GM23338 (cell line): ENCODE results near the gene PLXNC1. TPM values are rescaled to one million over a fixed set of nuclear protein-coding genes. Genes with fewer than 3 reads are reported as not detected.
"Not testable (repeated sequence)": the region's sequence is repeated elsewhere in the genome, so short reads cannot be mapped to it uniquely, and the experiment has no call there.

Source experiments
- ATAC-seq: fragments of 200-7000 bp; cut with Tn5 transposase; 3 replicates; pipeline ENCODE4 v1.9.1; 2020
- DNase-seq: peaks from one replicate; pipeline ENCODE4 v3.0.0-alpha.2; 2015; ENCODE audit warnings: low spot score
- H2AFZ ChIP-seq: fragments of 200-600 bp; sonication (generic); 2 replicates; pipeline ENCODE4 v1.8.0; 2016; ENCODE audit warnings: antibody characterized with exemption, mild to moderate bottlenecking, moderate library complexity
- H3F3A ChIP-seq: fragments of 200-600 bp; sonication (generic); replicated peaks from 2 replicates; pipeline ENCODE4 v1.8.0; 2017; ENCODE audit warnings: antibody characterized with exemption, mixed run types, low read depth
- H3K27ac ChIP-seq: fragments of 200-600 bp; sonication (generic); 2 replicates; pipeline ENCODE4 v1.6.1; 2016; ENCODE audit warnings: low read depth
- H3K27me3 ChIP-seq: fragments of 200-600 bp; sonication (generic); 2 replicates; pipeline ENCODE4 v1.8.0; 2016; ENCODE audit warnings: mild to moderate bottlenecking, mixed run types, moderate library complexity; ENCODE audit not compliant: insufficient read depth
- H3K36me3 ChIP-seq: fragments of 200-600 bp; sonication (generic); 2 replicates; pipeline ENCODE4 v1.8.0; 2016; ENCODE audit warnings: mild to moderate bottlenecking; ENCODE audit not compliant: insufficient read depth
- H3K4me1 ChIP-seq: fragments of 200-600 bp; sonication (generic); 2 replicates; pipeline ENCODE4 v1.8.0; 2016; ENCODE audit warnings: mild to moderate bottlenecking, moderate library complexity; ENCODE audit not compliant: insufficient read depth
- H3K4me2 ChIP-seq: fragments of 200-600 bp; sonication (generic); 2 replicates; pipeline ENCODE4 v1.7.1; 2017; ENCODE audit warnings: mixed run types
- H3K4me3 ChIP-seq: fragments of 200-600 bp; sonication (generic); 2 replicates; pipeline ENCODE4 v1.6.1; 2016; ENCODE audit warnings: mixed run types
- H3K79me2 ChIP-seq: fragments of 200-600 bp; sonication (generic); replicated peaks from 2 replicates; pipeline ENCODE4 v1.8.0; 2017; ENCODE audit warnings: mild to moderate bottlenecking; ENCODE audit not compliant: insufficient read depth
- H3K9me2 ChIP-seq: fragments of 200-600 bp; sonication (generic); 2 replicates; pipeline ENCODE4 v1.8.0; 2017; ENCODE audit not compliant: insufficient read depth
- H4K20me1 ChIP-seq: fragments of 200-600 bp; sonication (generic); replicated peaks from 2 replicates; pipeline ENCODE4 v1.8.0; 2017; ENCODE audit warnings: mild to moderate bottlenecking; ENCODE audit not compliant: insufficient read depth
- H3K27ac Mint-ChIP-seq: 2 replicates; pipeline ENCODE4 v1.8.0; 2020; ENCODE audit warnings: inconsistent platforms, mild to moderate bottlenecking, moderate library complexity, mixed read lengths
- H3K27me3 Mint-ChIP-seq: 3 replicates; pipeline ENCODE4 v1.8.0; 2022; ENCODE audit warnings: low read depth, mild to moderate bottlenecking, moderate library complexity, mixed read lengths, inconsistent platforms; ENCODE audit not compliant: insufficient read depth, poor library complexity
- H3K36me3 Mint-ChIP-seq: 3 replicates; pipeline ENCODE4 v1.8.0; 2021; ENCODE audit warnings: low read depth, mild to moderate bottlenecking, inconsistent platforms, moderate library complexity, mixed read lengths
- H3K4me1 Mint-ChIP-seq: 3 replicates; pipeline ENCODE4 v1.8.0; 2020; ENCODE audit warnings: mild to moderate bottlenecking, inconsistent platforms, mixed read lengths
- H3K4me3 Mint-ChIP-seq: 3 replicates; pipeline ENCODE4 v1.8.0; 2021; ENCODE audit warnings: moderate library complexity, mild to moderate bottlenecking, inconsistent platforms, mixed read lengths
- H3K9me3 Mint-ChIP-seq: 3 replicates; pipeline ENCODE4 v1.8.0; 2020; ENCODE audit warnings: moderate library complexity, mild to moderate bottlenecking, inconsistent platforms, mixed read lengths
- CREB1 ChIP-seq: fragments of 250-450 bp; sonication (Bioruptor Pico); IDR thresholded peaks from 2 replicates; pipeline ENCODE4 v1.5.0; 2020; ENCODE audit warnings: low read depth, mild to moderate bottlenecking, moderate library complexity
- EZH2 ChIP-seq: fragments of 200-600 bp; sonication (generic); IDR thresholded peaks from one replicate; pipeline ENCODE4 v1.8.0; 2017; ENCODE audit warnings: antibody characterized with exemption, mild to moderate bottlenecking, low read depth; ENCODE audit not compliant: unreplicated experiment
- EZH2phosphoT487 ChIP-seq: fragments of 200-600 bp; sonication (generic); IDR thresholded peaks from one replicate; pipeline ENCODE4 v1.8.1; 2018; ENCODE audit warnings: antibody characterized with exemption; ENCODE audit not compliant: unreplicated experiment
- JUNB ChIP-seq: IDR thresholded peaks from one replicate; pipeline ENCODE4 v1.6.1; 2016; ENCODE audit warnings: antibody characterized with exemption; ENCODE audit not compliant: unreplicated experiment
- NANOG ChIP-seq: IDR thresholded peaks from 2 replicates; pipeline ENCODE4 v1.6.1; 2016; ENCODE audit warnings: antibody characterized with exemption, borderline replicate concordance
- POLR2AphosphoS5 ChIP-seq: IDR thresholded peaks from 2 replicates; pipeline ENCODE4 v1.6.1; 2016; ENCODE audit warnings: antibody characterized with exemption, low read depth
- STAT1 ChIP-seq: IDR thresholded peaks from one replicate; pipeline ENCODE4 v1.6.1; 2016; ENCODE audit warnings: antibody characterized with exemption; ENCODE audit not compliant: unreplicated experiment
- ZNF114 ChIP-seq: fragments of 250-450 bp; sonication (Bioruptor Pico); IDR thresholded peaks from 2 replicates; pipeline ENCODE4 v1.5.0; 2020; ENCODE audit warnings: mild to moderate bottlenecking, moderate library complexity
- ZNF331 ChIP-seq: fragments of 250-450 bp; sonication (Bioruptor Pico); IDR thresholded peaks from 2 replicates; pipeline ENCODE4 v1.5.0; 2020; ENCODE audit warnings: low read depth, mild to moderate bottlenecking, moderate library complexity
- ZNF462 ChIP-seq: fragments of 250-450 bp; sonication (Bioruptor Pico); IDR thresholded peaks from 2 replicates; pipeline ENCODE4 v1.5.0; 2020; ENCODE audit warnings: mild to moderate bottlenecking, moderate library complexity
- polyA plus RNA-seq: library from polyadenylated mRNA; unstranded; fragments of >200 nt; fragmentation: Nextera tagmentation; extraction: Ambion mirVana; gene quantifications from 2 replicates; pipeline ENCODE4 v1.2.1, GENCODE V29; 2016
- total RNA-seq: library from RNA; depleted of rRNA; stranded (reverse); fragments of >200 nt; shearing (Covaris generic); gene quantifications from 2 replicates; pipeline ENCODE4 v1.2.3, GENCODE V29; 2014
- TF ChIP-seq, protein P1 (sequence below): IDR thresholded peaks from 2 replicates; pipeline ENCODE4 v1.6.1; 2016; ENCODE audit warnings: antibody characterized with exemption

The PLXNC1 gene
- total and polyA plus RNA-seq, 2 experiments from 2014 or later = 1.9 to 6.5 TPM

- H3K4me1 ChIP-seq, H3K4me2 ChIP-seq, H3K27ac Mint-ChIP-seq, H3K4me1 Mint-ChIP-seq, H3F3A ChIP-seq, H2AFZ ChIP-seq, H3K79me2 ChIP-seq, H3K27me3 ChIP-seq, ATAC-seq, H3K9me2 ChIP-seq, H4K20me1 ChIP-seq, H3K27me3 Mint-ChIP-seq, DNase-seq, H3K27ac ChIP-seq, H3K4me3 Mint-ChIP-seq, H3K4me3 ChIP-seq: not testable (repeated sequence)
- H3K36me3 Mint-ChIP-seq = peaks cover 51% of the 10 kb centered on the region
- H3K36me3 ChIP-seq = peaks cover 24% of the 10 kb centered on the region
- H3K9me3 Mint-ChIP-seq = peaks cover 50% of the 10 kb centered on the region
Observed at GRCh38 chr12:94316600-94316999, 168.2 kb downstream of the PLXNC1 start.

GRCh38 chr12:94318181-94318580, 169.8 kb downstream of the PLXNC1 start:
- Histone ChIP-seq H3K4me2 (no peak overlapping the region), H3K27me3 (no peaks in the 10 kb centered on the region), H3K79me2 (no peaks in the 10 kb centered on the region), H3K4me3 (no peak overlapping the region), H3K4me1 (no peaks in the 10 kb centered on the region), H4K20me1 (no peaks in the 10 kb centered on the region), H2AFZ (no peak overlapping the region), H3F3A (no peaks in the 10 kb centered on the region), H3K36me3 (peaks cover 30% of the 10 kb centered on the region), H3K27ac (no peak overlapping the region), H3K9me2 (0 out of 2 replicates have a peak, but pooled peaks cover 5% of the 10 kb centered on the region)
- peaks cover 4% of the 10 kb centered on the region for H3K27me3 Mint-ChIP-seq
- DNase-seq (no peak), ATAC-seq (no peak)
- H3K9me3 Mint-ChIP-seq = peaks cover 53% of the 10 kb centered on the region
- TF ChIP-seq POLR2AphosphoS5 = no peak
- no peaks in the 10 kb centered on the region for H3K4me1 Mint-ChIP-seq
- H3K36me3 Mint-ChIP-seq = peaks cover 67% of the 10 kb centered on the region
- H3K27ac Mint-ChIP-seq = no peak overlapping the region
- H3K4me3 Mint-ChIP-seq = no peak overlapping the region

- H3K36me3 Mint-ChIP-seq = peaks cover 83% of the 10 kb centered on the region
- Histone ChIP-seq H3K79me2 (no peaks in the 10 kb centered on the region), H3K9me2 (0 out of 2 replicates have a peak, but pooled peaks cover 5% of the 10 kb centered on the region), H3K4me3 (no peak overlapping the region), H3K36me3 (peaks cover 37% of the 10 kb centered on the region), H3K27ac (no peak overlapping the region), H3K27me3 (no peaks in the 10 kb centered on the region), H3K4me2 (no peak overlapping the region), H2AFZ (no peak overlapping the region), H3K4me1 (no peaks in the 10 kb centered on the region), H4K20me1 (no peaks in the 10 kb centered on the region), H3F3A (no peaks in the 10 kb centered on the region)
- H3K27me3 Mint-ChIP-seq = peaks cover 7% of the 10 kb centered on the region
- no peak for ATAC-seq
- H3K4me3 Mint-ChIP-seq = no peak overlapping the region
- DNase-seq = no peak
- no peaks in the 10 kb centered on the region for H3K4me1 Mint-ChIP-seq
- no peak overlapping the region for H3K27ac Mint-ChIP-seq
- H3K9me3 Mint-ChIP-seq = peaks cover 58% of the 10 kb centered on the region
- no peak for TF ChIP-seq EZH2phosphoT487
- no peak for TF ChIP-seq CREB1 (CRISPR knock-in tag)
- TF ChIP-seq, protein P1, sequence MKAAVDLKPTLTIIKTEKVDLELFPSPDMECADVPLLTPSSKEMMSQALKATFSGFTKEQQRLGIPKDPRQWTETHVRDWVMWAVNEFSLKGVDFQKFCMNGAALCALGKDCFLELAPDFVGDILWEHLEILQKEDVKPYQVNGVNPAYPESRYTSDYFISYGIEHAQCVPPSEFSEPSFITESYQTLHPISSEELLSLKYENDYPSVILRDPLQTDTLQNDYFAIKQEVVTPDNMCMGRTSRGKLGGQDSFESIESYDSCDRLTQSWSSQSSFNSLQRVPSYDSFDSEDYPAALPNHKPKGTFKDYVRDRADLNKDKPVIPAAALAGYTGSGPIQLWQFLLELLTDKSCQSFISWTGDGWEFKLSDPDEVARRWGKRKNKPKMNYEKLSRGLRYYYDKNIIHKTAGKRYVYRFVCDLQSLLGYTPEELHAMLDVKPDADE = no peak
- TF ChIP-seq JUNB = no peak
- TF ChIP-seq STAT1 = no peak
- TF ChIP-seq ZNF114 (CRISPR knock-in tag) = no peak
- no peak for TF ChIP-seq POLR2AphosphoS5
- TF ChIP-seq NANOG = no peak
- TF ChIP-seq ZNF462 (CRISPR knock-in tag) = no peak
- no peak for TF ChIP-seq ZNF331 (CRISPR knock-in tag)
- TF ChIP-seq EZH2 = no peak
Observed at GRCh38 chr12:94320109-94320508, 171.7 kb downstream of the PLXNC1 start.
